SJCRH30 (cell line): Measurements from ENCODE around the gene ADO. TPM values are rescaled to one million over a fixed set of nuclear protein-coding genes. Genes with fewer than 3 reads are reported as not detected.
"Not testable (repeated sequence)": the region's sequence is repeated elsewhere in the genome, so short reads cannot be mapped to it uniquely, and the experiment has no call there.

Source experiments
- DNase-seq, 2 experiments: peaks; one replicate each; pipeline ENCODE4 v3.0.0-alpha.2; 2015 to 2020
- H3K27ac ChIP-seq: fragments of 250-450 bp; sonication (Bioruptor Pico); 2 replicates; pipeline ENCODE4 v1.5.1; 2020; ENCODE audit warnings: mild to moderate bottlenecking, moderate library complexity
- H3K27me3 ChIP-seq: fragments of 250-450 bp; sonication (Bioruptor Pico); 2 replicates; pipeline ENCODE4 v1.5.1; 2020; ENCODE audit warnings: mild to moderate bottlenecking, moderate library complexity
- H3K36me3 ChIP-seq: fragments of 250-450 bp; sonication (Bioruptor Pico); 2 replicates; pipeline ENCODE4 v1.5.1; 2020; ENCODE audit warnings: mild to moderate bottlenecking, moderate library complexity
- H3K4me1 ChIP-seq: fragments of 250-450 bp; sonication (Bioruptor Pico); 2 replicates; pipeline ENCODE4 v1.5.1; 2020; ENCODE audit warnings: mild to moderate bottlenecking, moderate library complexity
- H3K4me3 ChIP-seq: fragments of 250-450 bp; sonication (Bioruptor Pico); 2 replicates; pipeline ENCODE4 v1.5.1; 2020; ENCODE audit warnings: mild to moderate bottlenecking, moderate library complexity
- H3K9me3 ChIP-seq: fragments of 250-450 bp; sonication (Bioruptor Pico); replicated peaks from 2 replicates; pipeline ENCODE4 v1.5.1; 2020; ENCODE audit warnings: mild to moderate bottlenecking, moderate library complexity
- total RNA-seq: library from RNA; depleted of rRNA; stranded (reverse); fragments of >200 nt; shearing (Covaris generic); gene quantifications from 2 replicates; pipeline ENCODE4 v1.2.3, GENCODE V29; 2014

ADO gene
- total RNA-seq, 1 experiment from 2014 or later: 29.9 TPM

DNA sequence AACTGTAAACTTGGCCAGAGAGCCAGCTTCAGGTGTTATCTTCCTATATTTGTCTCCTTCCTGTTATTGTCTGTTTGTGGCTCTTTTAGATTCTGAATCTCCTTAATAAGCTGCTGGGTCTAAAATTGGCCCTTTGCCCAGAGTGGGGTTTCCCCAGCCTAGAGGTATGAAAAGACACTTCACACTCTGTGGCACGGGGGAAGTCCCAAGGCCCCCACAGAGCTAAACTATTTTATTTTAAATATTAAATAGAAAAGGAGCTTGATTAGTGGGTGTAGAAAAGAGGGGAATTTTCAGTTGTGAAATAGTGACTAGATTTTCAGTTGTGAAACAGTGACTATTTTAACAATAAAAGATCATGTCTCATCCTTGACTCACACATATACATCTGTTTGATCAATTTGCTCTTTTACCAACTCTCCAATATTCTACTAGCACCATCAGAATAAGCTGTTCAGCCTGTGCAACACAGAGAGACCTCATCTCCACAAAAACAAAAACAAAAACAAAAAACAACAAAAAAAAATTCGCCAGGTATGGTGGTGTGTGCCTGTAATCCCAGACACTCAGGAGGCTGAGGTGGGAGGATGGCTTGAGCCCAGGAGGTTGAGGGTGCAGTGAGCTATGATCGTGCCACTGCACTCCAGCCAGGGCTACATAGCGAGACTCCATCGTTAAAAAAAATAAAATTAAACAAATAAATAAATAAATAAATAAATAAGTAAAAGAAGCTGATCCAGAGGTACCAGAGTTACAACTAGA, 24.9 kb upstream of the ADO start:
- Histone ChIP-seq H3K27me3 (no peaks in the 10 kb centered on the region), H3K36me3 (no peaks in the 10 kb centered on the region), H3K9me3 (no peaks in the 10 kb centered on the region), H3K4me1 (peaks cover 5% of the 10 kb centered on the region; the same call in 1 of the 2 replicates), H3K4me3 (no peak overlapping the region), H3K27ac (no peak overlapping the region)
- DNase-seq: peak; percentile 15 to 42

DNA sequence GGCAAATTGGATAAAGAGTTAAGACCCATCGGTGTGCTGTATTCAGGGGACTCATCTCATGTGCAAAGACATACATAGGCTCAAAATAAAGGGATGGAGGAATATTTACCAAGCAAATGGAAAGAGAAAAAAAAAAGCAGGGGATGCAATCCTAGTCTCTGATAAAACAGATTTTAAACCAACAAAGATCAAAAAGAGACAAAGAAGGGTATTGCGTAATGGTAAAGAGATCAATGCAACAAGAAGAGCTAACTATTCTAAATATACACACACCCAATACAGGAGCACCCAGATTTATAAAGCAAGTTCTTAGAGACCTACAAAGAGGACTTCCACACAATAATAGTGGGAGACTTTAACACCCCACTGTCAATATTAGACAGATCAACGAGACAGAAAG, 20.0 kb upstream of the ADO start:
- DNase-seq, H3K27me3 ChIP-seq, H3K27ac ChIP-seq, H3K9me3 ChIP-seq, H3K4me3 ChIP-seq, H3K36me3 ChIP-seq, H3K4me1 ChIP-seq: not testable (repeated sequence)

DNA sequence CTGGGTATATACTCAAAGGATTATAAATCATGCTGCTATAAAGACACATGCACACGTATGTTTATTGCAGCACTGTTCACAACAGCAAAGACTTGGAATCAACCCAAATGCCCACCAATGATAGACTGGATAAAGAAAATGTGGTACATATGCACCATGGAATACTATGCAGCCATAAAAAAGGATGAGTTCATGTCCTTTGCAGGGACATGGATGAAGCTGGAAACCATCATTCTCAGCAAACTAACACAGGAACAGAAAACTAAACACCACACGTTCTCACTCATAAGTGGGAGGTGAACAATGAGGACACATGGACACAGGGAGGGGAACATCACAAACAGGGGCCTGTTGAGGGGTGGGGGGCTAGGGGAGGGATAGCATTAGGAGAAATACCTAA, 16.2 kb upstream of the ADO start:
- not testable (repeated sequence) for H3K36me3 ChIP-seq, H3K4me1 ChIP-seq, DNase-seq, H3K27ac ChIP-seq, H3K9me3 ChIP-seq, H3K4me3 ChIP-seq, H3K27me3 ChIP-seq

DNA sequence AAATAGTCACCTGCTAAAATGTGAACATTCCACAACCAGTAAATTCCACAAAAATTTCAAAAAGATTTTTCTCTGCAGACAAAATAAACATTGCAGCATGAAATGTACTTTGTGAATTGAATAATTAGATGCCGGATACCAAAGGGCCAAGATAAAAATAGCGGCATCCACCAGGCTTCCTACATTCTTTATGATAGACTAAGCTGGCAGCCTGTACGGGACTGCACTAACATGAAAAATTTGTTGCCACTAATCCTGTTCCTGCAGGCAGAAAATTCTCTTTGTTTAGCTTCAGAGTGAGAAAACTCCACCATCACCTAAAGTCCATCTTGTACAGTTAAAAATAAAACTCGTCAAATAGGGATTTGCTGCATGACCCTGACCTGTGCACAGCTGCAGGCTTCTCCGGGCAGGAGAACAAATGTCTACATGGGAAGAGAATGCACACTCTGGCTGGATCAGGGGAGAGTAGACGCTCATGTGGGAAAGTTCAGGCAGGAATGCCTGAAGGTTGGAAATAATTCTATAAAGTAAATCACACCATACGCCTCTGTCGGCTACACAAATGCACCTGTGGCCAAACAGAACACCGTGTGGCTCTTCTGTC, 15.6 kb upstream of the ADO start:
- H3K27ac ChIP-seq: peak overlapping the region; percentile 9; the same call in 1 of the 2 replicates
- peak; percentile 41 to 45 for DNase-seq

DNA sequence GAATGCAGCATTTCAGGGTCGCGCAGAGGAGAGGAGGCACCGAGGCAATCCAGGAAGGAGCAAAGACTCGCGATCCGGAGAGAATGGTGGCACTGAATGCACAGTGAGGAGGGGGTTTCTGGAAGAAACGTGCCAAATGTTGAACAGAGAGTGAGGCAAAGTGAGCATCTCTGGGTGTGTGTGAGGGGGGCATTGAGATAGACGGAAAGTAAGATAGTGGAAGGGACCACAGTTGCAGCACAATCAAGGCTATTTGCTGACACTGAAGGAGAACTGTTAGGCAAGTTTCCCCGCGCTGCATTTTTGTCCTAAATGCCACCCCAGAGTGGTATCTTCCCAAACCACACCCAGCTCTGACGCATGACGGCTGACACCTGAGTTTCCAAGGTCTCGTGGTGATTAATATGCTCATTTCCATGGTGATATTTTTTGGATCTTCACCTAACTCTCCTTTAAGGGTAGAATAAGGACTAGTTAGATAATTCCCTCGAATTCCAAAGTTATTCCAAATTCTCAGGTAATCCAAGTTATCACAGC, 14.4 kb upstream of the ADO start:
- no peak overlapping the region for H3K4me3 ChIP-seq
- no peak for DNase-seq
- H3K9me3 ChIP-seq: no peaks in the 10 kb centered on the region
- H3K36me3 ChIP-seq: no peaks in the 10 kb centered on the region
- H3K4me1 ChIP-seq: peaks cover 7% of the 10 kb centered on the region; the same call in 1 of the 2 replicates
- no peak overlapping the region for H3K27ac ChIP-seq
- H3K27me3 ChIP-seq: no peaks in the 10 kb centered on the region

More for the DNA sequence above, 15.6 kb upstream of the ADO start:
- Histone ChIP-seq H3K4me3 (no peak overlapping the region), H3K4me1 (peaks cover 7% of the 10 kb centered on the region; the same call in 1 of the 2 replicates), H3K27me3 (no peaks in the 10 kb centered on the region), H3K36me3 (no peaks in the 10 kb centered on the region), H3K9me3 (no peaks in the 10 kb centered on the region)

DNA sequence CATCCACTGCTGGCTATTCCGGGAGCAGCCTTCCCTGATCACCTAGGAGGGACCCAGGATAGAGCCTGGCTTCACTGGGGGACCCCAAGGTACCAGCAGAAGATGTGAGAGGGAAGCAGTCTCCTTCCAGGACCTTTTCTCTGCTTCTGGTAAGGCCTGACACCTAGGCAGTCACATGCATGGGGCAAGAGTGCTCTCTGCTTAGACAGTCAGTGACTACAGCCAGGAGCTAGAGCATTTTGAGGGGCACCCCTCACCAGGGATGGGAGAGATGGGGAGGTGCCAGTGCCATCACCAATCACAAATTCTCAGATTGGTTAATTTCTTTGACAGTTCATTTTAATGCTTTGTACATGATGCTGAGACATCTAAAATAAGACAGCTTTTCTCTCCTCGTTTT, 13.9 kb upstream of the ADO start:
- H3K4me3 ChIP-seq: no peak overlapping the region
- H3K9me3 ChIP-seq: no peaks in the 10 kb centered on the region
- peaks cover 7% of the 10 kb centered on the region; the same call in 1 of the 2 replicates for H3K4me1 ChIP-seq
- no peak overlapping the region for H3K27ac ChIP-seq
- no peaks in the 10 kb centered on the region for H3K36me3 ChIP-seq
- DNase-seq: no peak
- H3K27me3 ChIP-seq: no peaks in the 10 kb centered on the region

DNA sequence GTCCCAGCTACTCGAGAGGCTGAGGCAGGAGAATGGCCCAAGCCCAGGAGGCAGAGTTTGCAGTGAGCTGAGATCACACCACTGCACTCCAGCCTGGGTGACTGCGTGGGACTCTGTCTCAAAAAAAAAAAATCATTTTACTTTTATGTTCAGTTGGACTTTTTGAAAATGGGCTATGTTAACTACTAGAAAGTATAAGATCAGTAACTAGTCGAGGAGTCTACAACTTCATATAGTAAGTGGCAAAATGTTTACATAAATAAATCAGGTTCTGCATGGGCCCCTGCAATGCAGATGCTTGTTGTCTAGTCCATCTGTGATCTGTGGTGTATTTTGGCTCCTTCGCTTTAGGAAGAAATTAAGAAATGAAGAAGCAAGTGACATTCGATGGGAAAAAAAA, 12.3 kb upstream of the ADO start:
- Histone ChIP-seq H3K27ac (no peak overlapping the region), H3K4me1 (peaks cover 7% of the 10 kb centered on the region; the same call in 1 of the 2 replicates), H3K27me3 (no peaks in the 10 kb centered on the region), H3K4me3 (no peak overlapping the region), H3K36me3 (no peaks in the 10 kb centered on the region), H3K9me3 (no peaks in the 10 kb centered on the region)
- DNase-seq: no peak

DNA sequence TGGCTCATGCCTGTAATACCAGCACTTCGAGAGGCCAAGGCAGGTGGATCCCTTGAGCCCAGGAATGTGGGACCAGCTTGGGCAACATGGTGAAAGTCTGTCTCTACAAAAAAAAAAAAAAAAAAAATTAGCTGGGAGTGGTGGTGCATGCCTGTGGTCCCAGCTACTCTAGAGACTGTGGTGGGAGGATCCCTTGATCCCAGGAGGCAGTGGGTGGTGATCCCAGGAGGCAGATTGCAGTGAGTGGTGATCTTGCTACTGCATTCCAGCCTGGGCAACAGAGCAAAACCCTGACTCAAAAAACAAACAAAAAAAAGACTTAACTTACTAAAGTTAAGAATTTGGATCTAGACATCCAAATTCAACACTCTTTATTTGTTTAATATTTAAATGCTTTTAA, 10.2 kb upstream of the ADO start:
- Histone ChIP-seq H3K9me3 (no peaks in the 10 kb centered on the region), H3K4me1 (peaks cover 3% of the 10 kb centered on the region; the same call in 1 of the 2 replicates), H3K27ac (no peak overlapping the region), H3K36me3 (no peaks in the 10 kb centered on the region), H3K27me3 (no peaks in the 10 kb centered on the region), H3K4me3 (no peak overlapping the region)
- peak; percentile 26 to 34 for DNase-seq

DNA sequence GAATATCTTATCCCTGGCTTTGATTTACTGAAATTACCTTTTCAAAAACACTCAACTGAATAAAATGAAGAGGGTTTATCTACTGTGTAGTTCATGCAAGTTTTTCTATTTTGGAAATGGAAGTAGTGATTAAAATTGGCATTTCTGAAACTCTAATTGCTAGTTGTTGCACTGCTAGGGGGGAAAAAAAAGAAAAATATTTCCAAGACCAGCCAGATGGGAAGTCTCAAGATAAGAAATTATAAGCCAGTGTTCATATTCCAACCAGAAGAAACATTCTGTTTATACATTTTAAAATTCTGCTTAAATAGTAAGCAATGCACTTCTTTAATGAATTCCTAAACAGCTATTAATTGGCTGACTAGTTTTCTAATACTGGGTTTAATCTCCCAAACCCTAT, 9.4 kb upstream of the ADO start:
- Histone ChIP-seq H3K27ac (no peak overlapping the region), H3K4me3 (no peak overlapping the region), H3K36me3 (no peaks in the 10 kb centered on the region), H3K4me1 (peaks cover 3% of the 10 kb centered on the region; the same call in 1 of the 2 replicates), H3K9me3 (no peaks in the 10 kb centered on the region), H3K27me3 (no peaks in the 10 kb centered on the region)
- no peak for DNase-seq

DNA sequence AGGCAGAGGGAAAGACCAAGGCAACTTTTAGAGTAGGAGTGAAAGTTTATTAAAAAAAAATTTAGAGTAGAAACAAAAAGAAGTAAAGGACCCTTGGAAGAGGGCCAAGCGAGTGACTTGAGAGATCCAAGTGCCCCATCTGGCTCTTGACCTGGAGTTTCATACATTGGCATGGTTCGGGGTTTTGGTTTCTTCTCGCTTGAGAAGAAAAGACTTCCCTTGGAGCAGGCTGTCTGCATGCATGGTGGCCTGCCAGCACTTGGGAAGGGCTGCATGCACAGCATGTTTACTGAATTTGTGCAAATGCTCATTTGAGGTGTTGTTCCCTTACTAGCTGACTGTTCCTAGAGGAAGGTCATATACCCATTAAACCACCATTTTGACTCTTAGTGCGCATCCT, 8.8 kb upstream of the ADO start:
- Histone ChIP-seq H3K27me3 (no peaks in the 10 kb centered on the region), H3K36me3 (no peaks in the 10 kb centered on the region), H3K4me3 (no peak overlapping the region), H3K4me1 (peaks cover 3% of the 10 kb centered on the region; the same call in 1 of the 2 replicates), H3K27ac (no peak overlapping the region), H3K9me3 (no peaks in the 10 kb centered on the region)
- DNase-seq: no peak

DNA sequence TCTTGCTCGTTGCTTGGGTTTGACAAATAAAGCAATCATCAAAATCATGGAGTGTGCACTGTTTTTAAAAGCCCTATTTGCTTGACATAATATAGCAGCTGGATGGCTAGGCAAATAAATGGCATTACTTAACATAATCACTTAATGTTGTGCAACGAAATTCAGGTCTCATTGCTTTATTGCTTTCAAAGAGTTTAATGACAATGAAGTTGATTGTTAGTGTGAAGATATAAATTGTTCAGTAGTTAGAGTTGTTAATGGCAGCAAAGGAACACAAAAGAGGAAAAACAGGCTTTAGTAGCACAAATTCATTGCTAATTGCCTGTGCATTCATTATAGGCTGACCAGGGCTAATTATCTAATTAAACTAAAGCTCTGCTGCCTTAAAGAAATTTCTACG, 7.6 kb upstream of the ADO start:
- no peaks in the 10 kb centered on the region for H3K27me3 ChIP-seq
- peaks cover 3% of the 10 kb centered on the region; the same call in 1 of the 2 replicates for H3K4me1 ChIP-seq
- no peak for DNase-seq
- H3K27ac ChIP-seq: no peak overlapping the region
- H3K9me3 ChIP-seq: no peaks in the 10 kb centered on the region
- H3K4me3 ChIP-seq: no peak overlapping the region
- no peaks in the 10 kb centered on the region for H3K36me3 ChIP-seq

DNA sequence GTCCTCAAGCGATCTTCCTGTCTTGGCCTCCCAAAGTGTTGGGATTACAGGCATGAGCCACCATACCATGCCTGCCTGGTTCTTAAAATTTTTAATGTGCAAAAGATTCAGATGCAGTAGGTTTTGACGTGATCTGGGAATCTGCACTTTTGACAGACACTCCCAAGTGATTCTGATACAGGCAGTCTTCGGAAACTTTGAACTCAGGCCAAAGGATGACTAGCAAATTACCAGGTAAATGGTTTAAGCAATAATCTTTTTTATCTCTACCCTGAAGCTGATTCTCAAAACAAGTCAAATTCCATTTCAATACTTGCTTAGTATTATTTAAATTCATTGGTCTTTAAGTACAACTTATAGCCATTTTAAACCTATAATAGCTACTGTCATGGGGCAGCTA, 2.6 kb upstream of the ADO start:
- DNase-seq: no peak
- 0 out of 2 replicates have a peak, but pooled peaks cover 3% of the 10 kb centered on the region for H3K36me3 ChIP-seq
- no peak overlapping the region for H3K4me3 ChIP-seq
- peaks cover 7% of the 10 kb centered on the region for H3K4me1 ChIP-seq
- no peaks in the 10 kb centered on the region for H3K27me3 ChIP-seq
- no peak overlapping the region for H3K27ac ChIP-seq
- H3K9me3 ChIP-seq: no peaks in the 10 kb centered on the region

DNA sequence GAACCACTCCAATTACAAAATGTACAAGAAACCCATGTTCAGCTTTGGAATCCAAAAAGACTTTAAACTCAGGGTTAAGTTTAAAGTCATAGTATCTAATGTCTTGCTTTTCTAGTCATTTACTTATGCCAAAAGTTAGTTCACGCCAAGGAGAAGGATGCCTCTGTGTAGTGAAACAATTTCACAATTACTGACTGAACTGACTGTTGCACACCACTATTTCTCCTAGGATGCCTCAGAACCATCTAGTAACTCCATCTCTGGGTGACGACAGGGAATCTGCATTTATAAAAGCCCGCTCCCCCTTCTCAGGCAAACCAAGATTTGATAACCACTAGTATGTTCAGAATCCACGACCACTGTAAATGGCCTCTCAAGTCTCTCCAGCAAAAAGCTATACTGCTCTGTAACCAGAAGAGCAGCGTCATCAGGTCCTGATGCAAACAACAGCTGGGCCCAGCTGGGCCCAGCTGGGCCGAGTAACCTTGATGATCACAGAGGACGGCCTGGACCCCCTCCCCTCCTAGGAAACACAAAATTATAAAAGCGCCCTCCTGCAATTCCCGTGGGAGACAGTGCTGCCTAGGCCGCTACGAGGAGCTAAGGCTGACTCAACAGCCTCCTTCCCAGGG, 680 bp upstream of the ADO start:
- Histone ChIP-seq H3K27me3 (no peaks in the 10 kb centered on the region), H3K27ac (peak overlapping the region; percentile 96), H3K4me3 (peak overlapping the region; percentile 76), H3K9me3 (no peaks in the 10 kb centered on the region), H3K4me1 (peaks cover 17% of the 10 kb centered on the region), H3K36me3 (0 out of 2 replicates have a peak, but pooled peaks cover 3% of the 10 kb centered on the region)
- DNase-seq: no peak

DNA sequence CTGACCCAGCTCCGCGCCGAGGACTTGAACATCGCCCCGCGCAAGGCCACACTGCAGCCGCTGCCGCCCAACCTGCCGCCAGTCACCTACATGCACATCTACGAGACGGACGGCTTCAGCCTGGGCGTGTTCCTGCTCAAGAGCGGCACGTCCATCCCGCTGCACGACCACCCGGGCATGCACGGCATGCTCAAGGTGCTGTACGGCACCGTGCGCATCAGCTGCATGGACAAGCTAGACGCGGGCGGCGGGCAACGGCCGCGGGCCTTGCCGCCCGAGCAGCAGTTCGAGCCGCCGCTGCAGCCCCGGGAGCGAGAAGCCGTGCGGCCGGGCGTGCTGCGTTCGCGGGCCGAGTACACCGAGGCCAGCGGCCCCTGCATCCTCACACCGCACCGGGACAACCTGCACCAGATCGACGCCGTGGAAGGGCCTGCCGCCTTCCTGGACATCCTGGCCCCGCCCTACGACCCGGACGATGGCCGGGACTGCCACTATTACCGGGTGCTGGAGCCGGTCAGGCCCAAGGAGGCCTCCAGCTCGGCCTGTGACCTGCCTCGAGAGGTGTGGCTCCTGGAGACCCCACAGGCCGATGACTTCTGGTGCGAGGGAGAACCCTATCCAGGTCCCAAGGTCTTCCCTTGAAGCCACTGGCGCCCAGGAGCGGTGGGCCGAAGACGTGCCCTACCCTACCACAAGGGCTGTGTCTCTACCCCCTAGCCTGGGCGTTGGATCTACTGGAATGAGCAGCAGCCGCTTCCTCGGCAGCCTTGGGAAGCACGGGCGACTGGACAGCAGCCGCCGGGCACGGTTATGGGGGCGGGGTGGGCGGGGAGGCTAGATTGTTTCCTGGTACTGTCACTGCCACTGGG, 945 bp downstream of the ADO start:
- Histone ChIP-seq H3K4me1 (peaks cover 14% of the 10 kb centered on the region), H3K36me3 (0 out of 2 replicates have a peak, but pooled peaks cover 3% of the 10 kb centered on the region), H3K27ac (peak overlapping the region; percentile 96), H3K27me3 (no peaks in the 10 kb centered on the region), H3K4me3 (peak overlapping the region; percentile 76), H3K9me3 (no peaks in the 10 kb centered on the region)
- peak; percentile 56 to 57 for DNase-seq
